Measurements from ENCODE around the gene FAM181B. TPM values are rescaled to one million over a fixed set of nuclear protein-coding genes. Genes with fewer than 3 reads are reported as not detected.
A peak's percentile ranks its signal among the peaks of the same experiment; 100 is the strongest.

The FAM181B gene
- polyA plus RNA-seq, 4 donors: 0.86 to 4.0 (median 2.5) TPM

DNA sequence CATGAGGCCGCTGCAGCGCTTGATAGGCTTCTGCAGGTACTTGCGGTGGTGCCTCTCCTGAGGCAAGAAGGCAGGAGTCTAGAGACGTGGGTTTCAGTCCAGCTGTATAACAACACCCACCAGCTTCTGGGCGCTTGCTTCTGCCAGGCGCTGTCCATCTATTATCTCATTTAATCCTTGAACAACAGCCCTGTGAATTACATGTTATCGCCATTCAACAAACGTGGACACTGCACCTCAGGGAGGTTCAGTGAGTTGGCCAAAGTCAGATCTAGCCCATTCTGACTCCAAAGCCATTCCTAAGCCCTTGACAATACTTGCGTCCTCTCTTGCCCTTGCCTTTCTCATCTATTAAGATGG is 436 bp upstream of the FAM181B start:
- DNase-seq (ENCODE audit: low read depth in 4 of 4, low spot score in 3 of 4): no peak

GRCh38 chr11:82732734-82733443 is 775 bp downstream of the FAM181B start:
- DNase-seq (ENCODE audit: low read depth in 4 of 4, low spot score in 3 of 4): no peak

DNA sequence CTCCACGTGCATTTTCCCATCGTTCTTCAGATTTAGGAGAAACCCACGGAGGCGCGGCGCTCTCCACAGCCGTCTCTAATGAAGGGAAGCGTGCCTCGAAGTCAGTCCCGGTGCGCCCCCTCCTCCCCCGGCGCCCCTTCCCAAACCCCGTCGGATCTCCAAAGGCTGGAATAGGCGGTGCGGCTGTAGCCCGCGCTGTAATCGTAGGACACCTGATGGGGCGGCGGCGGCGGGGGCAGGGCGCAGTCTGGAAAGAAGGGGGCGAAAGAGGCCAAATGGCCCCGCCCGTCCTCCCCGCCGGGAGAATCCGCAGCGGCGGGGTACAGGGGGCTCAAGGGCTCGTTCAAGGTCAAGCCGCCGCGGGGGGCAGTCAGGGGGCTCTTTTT is 1.3 kb downstream of the FAM181B start:
- no peak for DNase-seq (ENCODE audit: low read depth in 4 of 4, low spot score in 3 of 4)

DNA sequence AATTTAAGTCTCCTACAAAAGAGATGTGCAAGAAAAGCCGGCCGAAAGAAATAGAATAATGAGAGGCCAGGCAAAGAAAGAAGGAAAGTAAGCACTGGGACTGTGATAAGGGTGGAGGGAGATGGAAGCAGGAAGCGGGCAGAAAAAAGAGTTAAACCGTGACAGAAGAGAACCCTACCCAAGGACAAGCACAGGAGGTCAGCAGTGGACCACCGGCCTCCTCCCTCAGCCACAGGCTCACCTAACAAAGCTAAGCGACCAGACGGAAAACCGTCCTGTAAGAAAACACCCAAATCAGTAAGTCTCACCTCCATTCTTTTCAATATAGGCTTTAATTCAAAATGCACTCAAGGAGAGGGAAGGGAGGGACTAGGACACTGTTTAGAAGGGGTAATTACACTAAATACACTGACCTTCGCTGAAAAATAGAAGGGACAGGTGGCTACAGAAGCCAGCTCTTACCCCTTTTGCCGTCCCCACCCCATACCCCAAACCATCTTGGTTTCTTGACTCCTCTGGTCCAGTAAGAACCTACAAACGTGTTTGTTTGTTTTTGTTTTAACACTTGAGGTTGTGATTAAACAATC is 1.9 kb downstream of the FAM181B start:
- no peak for DNase-seq (ENCODE audit: low read depth in 4 of 4, low spot score in 3 of 4)

DNA sequence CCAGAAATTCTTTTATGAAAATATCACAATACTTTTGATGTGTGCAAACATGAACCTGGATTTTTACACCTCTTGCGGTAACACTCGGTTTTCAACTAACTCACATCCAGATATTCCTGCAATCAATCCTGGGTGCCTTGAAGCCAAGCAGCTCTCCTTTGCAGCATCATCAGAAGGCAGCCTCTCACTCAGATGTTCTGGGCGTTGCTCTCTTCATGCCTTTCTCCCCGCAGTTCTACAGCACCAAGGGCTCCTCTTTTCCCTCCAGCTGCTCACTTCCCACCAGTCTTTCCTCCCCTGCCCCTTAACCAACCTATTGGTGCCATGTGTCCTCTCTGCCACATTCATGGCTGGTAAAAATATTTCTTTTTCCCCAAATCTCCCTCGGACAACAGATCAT is 2.9 kb downstream of the FAM181B start:
- no peak for DNase-seq (ENCODE audit: low read depth in 4 of 4, low spot score in 3 of 4)

DNA sequence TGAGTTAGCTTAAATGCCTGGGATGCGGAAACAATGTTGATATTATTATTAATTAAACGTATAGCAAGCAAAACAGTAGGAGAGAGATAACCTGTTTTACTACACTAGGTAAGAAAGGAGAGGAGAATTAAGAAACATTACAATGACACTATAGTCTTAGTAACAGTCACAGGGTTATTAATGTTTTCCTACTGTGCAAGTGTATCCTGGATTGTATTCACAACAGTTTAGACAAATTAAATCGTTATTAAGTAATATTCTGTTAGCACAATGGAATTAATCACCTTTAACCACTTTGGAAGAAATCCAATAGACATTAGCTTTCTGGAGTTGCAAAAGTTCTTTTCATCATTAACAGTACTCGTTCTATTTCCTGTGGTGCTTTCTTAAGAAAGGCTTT is 3.4 kb downstream of the FAM181B start:
- no peak for DNase-seq (ENCODE audit: low read depth in 4 of 4, low spot score in 3 of 4)

GRCh38 chr11:82724026-82724425 is 9.6 kb downstream of the FAM181B start:
- no peak for DNase-seq (ENCODE audit: low read depth in 4 of 4, low spot score in 3 of 4)

GRCh38 chr11:82722231-82722630 is 11.4 kb downstream of the FAM181B start:
- DNase-seq (ENCODE audit: low read depth in 4 of 4, low spot score in 3 of 4): no peak

DNA sequence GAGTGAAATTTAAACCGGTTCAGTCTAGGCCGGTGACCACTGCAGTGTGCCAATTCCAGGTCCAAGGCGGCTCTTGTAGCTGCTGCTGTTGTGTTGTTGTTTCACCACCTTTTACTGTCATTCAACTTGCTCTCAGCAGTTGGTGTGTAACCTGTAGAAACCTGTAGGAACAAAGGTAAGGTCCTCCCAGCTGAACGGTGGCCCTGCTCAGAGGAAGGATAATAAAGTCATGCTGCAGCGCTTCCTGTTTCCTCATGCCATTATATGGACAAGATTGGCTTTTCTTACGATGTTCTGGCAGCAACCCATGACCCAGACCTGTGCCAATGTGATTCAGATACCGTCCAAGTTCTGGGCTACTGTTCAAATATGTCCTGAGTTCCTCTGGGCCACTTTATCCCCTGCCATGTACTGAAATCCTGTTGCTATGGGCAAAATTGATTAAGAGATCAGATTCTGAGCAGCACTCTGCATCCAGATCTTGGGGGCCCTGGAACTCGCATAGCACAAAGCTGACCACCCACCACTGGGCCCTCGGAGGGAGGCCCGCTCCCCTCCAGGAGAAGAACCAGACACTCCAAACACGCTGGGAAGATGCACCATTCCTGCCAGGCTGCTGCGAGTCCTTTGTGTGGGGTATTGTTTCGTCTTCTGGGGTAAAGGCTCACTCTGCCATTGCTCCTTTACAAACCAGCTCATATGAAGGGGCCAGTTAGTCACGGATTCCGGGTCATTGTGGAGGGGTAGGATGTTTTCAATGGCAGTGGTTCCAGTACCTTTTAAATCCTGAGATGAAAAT is 13.2 kb downstream of the FAM181B start:
- DNase-seq (ENCODE audit: low read depth in 4 of 4, low spot score in 3 of 4): no peak

- no peak for DNase-seq (ENCODE audit: low read depth in 4 of 4, low spot score in 3 of 4)
Measured at GRCh38 chr11:82719361-82720105, 14.1 kb downstream of the FAM181B start.

DNA sequence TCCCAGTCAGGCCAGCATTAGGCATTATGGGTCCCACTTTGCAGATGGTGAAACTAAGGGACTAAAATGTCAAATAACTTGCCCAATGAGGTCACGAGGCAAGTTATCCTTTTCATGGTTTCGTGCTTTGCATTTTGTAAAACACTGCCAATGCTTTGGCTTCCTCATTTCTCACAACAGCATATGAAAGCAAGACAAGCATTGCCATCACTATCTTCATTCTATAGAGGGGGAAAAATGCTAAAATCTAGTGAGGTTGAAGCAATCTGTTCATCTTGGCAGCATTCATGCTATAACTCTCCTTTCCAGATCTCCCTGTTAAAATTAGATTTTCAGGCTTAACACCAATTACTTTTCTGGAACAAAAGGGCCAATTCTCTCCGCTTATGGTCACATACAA is 14.8 kb downstream of the FAM181B start:
- DNase-seq (ENCODE audit: low read depth in 4 of 4, low spot score in 3 of 4): no peak

DNA sequence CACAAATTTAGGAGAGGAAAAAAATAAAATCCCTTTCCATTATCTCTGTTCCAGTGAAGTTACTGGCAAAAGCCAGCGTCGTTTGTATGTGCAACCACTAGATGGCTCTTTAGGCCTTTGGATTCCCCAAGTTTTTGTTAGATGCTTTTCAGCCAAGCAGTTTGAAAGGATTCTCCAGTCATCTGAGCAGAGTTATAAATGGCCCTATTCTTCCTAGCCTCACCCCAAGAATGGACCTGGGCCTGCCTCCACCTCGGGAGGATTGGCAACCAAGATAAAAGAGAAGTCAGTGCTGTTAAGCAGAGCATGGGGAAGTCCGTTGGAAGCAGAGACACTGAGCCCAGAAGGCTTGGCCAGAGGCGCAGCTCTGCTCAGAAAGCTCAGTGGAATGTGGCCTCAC is 15.4 kb downstream of the FAM181B start:
- peak in 1 of 4 donors; percentile 49 for DNase-seq (ENCODE audit: low read depth in 4 of 4, low spot score in 3 of 4)

DNA sequence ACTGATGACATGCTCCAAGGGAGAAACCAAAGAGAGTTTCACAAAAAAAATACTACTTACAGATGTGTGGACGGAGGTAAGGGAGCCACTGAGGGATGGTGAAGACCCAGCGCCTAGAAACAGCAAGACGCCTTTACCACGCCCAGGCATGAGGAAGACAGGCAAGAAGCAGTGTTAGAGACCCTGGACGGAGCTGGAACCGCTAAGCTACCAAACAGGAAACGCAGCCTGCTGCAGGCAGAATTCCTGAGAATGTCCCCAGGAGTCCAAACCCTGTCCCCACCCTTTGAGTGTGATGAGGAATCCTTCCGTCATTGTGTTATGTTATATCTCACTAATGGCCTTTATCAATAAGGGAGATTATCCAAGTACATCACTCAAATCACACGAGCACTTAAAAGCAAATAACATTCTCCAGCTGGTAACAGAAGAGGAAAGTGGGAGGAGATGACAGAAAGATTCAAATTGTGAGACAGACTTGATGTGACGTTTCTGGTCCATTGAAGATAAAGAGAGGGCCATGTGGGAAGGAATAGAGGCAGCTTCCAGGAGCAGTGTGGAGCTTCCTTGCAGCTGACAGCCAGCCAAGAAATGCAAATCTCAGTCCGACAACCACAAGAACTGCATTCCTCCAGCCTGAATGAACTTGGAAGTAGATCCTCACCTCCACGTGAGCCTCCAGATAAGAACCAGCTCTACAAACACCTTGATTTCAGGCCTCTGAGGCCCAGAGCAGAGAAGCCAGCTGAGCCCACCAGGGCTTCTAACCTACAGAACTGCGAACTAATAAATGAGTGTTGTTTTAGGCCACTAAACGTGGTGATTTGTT is 19.1 kb downstream of the FAM181B start:
- DNase-seq (ENCODE audit: low read depth in 4 of 4, low spot score in 3 of 4): no peak

DNA sequence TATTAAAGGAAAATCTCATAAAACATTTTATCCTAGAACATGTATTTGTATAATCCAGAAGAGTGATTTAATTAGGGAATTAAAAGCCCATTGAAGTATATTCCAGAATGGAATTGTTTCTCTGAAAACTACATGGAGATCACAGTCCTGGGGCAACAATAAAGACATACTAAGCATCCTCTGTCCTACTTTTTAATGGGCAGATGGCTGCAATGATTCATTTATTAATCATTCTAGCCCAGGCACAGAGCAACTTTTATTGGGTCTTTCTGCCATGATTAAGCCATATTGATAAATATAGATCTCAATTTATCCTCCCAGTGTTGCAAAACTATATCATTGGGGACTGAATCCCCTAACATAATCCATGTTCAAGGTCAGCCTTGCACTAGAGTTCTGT is 22.0 kb downstream of the FAM181B start:
- DNase-seq (ENCODE audit: low read depth in 4 of 4, low spot score in 3 of 4): no peak

DNA sequence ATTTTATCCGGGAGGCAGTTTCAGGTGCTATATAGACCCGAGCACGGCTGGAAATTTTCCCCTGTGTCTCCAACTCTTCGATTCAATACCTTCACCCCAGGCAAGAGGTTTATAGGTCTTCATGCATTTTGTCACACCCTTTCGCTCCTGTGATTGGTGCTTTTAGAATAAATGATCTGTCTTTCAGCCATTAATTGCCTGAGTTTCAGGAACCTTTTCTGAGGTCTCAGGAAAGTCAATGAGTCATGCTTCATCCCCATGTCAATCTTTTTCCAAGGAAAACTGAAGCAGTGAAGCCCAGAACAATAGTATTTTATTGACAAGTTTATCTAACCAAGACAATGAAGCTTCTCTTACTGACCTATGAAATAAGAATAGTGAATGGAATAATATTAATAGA is 29.9 kb downstream of the FAM181B start:
- DNase-seq (ENCODE audit: low read depth in 4 of 4, low spot score in 3 of 4): no peak

GRCh38 chr11:82703226-82703625 is 30.4 kb downstream of the FAM181B start:
- DNase-seq (ENCODE audit: low read depth in 4 of 4, low spot score in 3 of 4): no peak

GRCh38 chr11:82701847-82702520 is 31.7 kb downstream of the FAM181B start:
- peak in 1 of 4 donors; percentile 25 for DNase-seq (ENCODE audit: low read depth in 4 of 4, low spot score in 3 of 4)

GRCh38 chr11:82698576-82699352 is 34.9 kb downstream of the FAM181B start:
- no peak for DNase-seq (ENCODE audit: low read depth in 4 of 4, low spot score in 3 of 4)

DNA sequence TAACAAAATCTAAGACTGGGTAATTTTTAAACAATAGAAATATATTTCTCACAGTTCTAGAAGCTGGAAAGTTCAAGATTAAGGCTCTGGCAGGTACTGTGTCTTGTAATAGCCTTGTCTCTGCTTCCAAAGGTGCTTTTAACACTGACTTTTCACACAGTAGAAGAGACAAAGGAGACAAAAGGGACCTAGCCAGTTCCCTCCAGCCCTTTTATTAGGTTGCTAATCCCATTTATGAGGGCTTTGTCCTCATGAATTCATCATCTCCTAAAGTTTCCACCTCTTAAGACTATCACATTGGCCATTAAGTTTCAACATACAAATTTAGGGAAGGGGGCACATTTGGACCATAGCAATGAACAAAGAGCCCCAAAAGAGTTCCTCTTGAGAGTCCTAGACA is 40.7 kb downstream of the FAM181B start:
- no peak for DNase-seq (ENCODE audit: low read depth in 4 of 4, low spot score in 3 of 4)

Data from left renal pelvis (tissue), 4 donors.